GM10248 (cell line): ENCODE measurements around the gene NUDT19.
"Not testable (repeated sequence)": the region's sequence is repeated elsewhere in the genome, so short reads cannot be mapped to it uniquely, and the experiment has no call there.

Experiments used
- CTCF ChIA-PET: fragments of 300-600 bp; sonication (Branson Sonifier 250); formaldehyde crosslinking; extraction: SDS; loops from one replicate; lab custom pipeline; 2021; ENCODE audit warnings: antibody characterized with exemption; lab: Yijun Ruan, JAX
- POLR2A ChIA-PET: fragments of 350-650 bp; sonication (Branson Sonifier 250); formaldehyde crosslinking; extraction: SDS; loops from one replicate; lab custom pipeline; 2020; ENCODE audit warnings: antibody characterized with exemption; lab: Yijun Ruan, JAX
- DNase-seq: peaks from one replicate; pipeline ENCODE4 v3.0.0; 2012; ENCODE audit errors: extremely low spot score
- TF ChIP-seq, protein P1 (sequence below): IDR thresholded peaks from 2 replicates; pipeline ENCODE4 v1.5.1; 2012; ENCODE audit warnings: mild to moderate bottlenecking, low read depth; ENCODE audit errors: extremely low read depth, missing control alignments, control extremely low read depth

Gene NUDT19

DNA sequence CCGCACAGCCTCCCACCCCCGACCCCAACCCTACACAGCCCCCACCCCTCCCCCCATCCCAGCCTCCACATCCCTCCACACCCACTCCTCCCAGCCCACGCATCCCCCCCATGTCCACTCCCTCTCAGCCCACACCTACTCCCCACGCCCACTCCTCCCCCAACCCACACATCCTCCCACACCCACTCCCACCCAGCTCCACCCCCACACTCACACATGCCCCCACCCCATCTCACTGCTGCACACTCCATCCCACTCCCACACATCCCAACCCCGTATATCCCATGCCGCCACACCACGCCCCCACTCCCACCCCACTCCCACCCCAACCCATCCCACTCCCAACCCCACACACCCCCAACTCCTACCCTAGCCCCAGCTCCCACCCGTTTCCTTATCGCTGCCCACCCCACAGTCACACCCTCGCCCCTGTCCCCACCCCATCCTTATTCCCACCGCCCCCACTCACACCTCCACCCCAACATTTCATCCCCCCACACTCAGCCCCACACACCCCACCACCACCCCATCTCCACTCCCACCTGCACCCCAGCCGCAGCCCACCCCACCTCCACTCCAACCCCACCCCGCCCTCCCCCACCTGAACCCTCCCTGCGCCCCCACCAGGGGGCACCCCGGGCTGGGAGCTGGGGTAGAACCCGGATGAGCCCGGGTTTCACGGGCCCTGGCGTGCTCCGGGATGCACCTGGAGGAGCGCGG is 28.8 kb downstream of the NUDT19 start:
- ChIA-PET POLR2A (no interaction called here), CTCF (no interaction called here)
- TF ChIP-seq, protein P1, sequence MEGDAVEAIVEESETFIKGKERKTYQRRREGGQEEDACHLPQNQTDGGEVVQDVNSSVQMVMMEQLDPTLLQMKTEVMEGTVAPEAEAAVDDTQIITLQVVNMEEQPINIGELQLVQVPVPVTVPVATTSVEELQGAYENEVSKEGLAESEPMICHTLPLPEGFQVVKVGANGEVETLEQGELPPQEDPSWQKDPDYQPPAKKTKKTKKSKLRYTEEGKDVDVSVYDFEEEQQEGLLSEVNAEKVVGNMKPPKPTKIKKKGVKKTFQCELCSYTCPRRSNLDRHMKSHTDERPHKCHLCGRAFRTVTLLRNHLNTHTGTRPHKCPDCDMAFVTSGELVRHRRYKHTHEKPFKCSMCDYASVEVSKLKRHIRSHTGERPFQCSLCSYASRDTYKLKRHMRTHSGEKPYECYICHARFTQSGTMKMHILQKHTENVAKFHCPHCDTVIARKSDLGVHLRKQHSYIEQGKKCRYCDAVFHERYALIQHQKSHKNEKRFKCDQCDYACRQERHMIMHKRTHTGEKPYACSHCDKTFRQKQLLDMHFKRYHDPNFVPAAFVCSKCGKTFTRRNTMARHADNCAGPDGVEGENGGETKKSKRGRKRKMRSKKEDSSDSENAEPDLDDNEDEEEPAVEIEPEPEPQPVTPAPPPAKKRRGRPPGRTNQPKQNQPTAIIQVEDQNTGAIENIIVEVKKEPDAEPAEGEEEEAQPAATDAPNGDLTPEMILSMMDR = no peak
- no peak for DNase-seq

DNA sequence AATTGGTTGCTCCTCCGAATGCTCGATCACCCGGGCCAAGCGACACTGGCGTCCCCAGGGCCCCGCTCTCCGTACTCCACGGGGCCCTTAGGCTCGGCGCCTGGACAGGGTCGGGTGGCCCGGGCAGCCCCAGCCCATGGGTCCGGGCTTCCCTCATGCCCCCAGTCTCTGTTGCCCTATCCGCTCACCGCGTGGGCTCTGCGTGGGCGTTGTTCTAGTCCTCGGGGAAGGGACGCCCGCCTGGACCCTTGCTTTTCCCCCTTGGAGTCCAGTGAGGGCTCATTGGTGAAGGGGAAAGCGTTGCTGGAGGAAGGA is 29.3 kb downstream of the NUDT19 start:
- CTCF ChIA-PET = no interaction called here
- TF ChIP-seq, protein P1 = no peak
- DNase-seq = no peak
- POLR2A ChIA-PET = no interaction called here

DNA sequence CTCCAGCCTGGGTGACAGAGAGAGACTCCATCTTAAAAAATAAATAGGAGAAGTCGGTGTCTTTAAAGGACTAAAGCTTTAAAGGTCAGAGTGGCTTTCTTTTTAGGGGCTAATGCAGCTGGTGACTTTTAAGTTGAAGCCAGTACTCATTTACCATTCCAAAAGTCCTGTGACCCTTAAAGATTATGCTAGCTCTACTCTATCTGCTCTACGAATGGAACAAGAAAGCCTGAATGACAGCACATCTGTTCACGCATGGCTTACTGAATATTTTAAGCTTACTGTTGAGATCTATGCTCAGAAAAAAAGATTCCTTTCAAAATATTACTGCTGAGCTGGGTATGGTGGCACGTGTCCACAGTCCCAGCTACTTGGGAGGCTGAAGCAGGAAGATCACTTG is 44.3 kb downstream of the NUDT19 start:
- TF ChIP-seq, protein P1 = no peak
- no peak for DNase-seq
- CTCF ChIA-PET = interaction anchor here (1.0 kb wide), 1 partner anchor 12 kb away, joined by 3 read pairs; no protein-coding TSS in a partner anchor
- POLR2A ChIA-PET = no interaction called here

DNA sequence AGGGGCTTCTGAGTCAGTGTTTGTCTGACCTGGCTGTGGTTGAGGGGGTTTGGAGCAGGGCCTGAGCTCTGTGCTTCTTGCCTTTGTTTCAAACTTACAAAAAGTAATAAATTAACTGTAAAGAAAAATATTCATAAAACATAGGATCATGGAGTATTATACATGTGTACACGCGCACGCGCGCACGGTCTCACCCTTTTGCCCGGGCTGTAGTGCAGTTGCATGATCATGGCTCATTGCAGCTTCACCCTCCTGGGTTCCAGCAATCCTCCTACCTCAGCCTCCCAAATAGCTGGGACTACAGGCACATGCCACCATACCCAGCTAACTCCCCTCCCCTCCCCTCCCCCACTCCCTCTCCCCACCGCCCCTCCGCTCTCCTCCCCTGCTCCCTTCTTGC is 51.4 kb downstream of the NUDT19 start:
- DNase-seq = no peak
- TF ChIP-seq, protein P1 = no peak
- ChIA-PET CTCF (no interaction called here), POLR2A (interaction anchor here (0.6 kb wide), 1 partner anchor 39 kb away, joined by 5 read pairs; no protein-coding TSS in a partner anchor)

DNA sequence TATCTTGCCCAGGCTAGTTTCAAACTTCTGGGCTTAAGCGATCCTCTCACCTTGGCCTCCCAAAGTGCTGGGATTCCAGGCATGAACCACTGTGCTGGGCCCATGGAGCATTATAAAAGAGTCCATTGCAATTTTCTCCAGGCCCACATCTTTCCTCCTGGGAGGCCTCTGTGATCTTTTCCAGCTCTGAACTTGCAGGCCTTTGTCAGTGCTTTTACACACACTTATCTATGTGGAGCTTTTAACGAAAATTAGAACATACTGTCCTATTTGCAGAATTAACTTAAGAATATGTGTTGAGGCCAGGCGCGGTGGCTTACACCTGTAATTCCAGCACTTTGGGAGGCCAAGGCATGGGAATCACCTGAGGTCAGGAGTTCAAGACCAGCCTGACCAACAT is 51.8 kb downstream of the NUDT19 start:
- ChIA-PET POLR2A (no interaction called here), CTCF (no interaction called here)
- TF ChIP-seq, protein P1 = no peak
- no peak for DNase-seq

DNA sequence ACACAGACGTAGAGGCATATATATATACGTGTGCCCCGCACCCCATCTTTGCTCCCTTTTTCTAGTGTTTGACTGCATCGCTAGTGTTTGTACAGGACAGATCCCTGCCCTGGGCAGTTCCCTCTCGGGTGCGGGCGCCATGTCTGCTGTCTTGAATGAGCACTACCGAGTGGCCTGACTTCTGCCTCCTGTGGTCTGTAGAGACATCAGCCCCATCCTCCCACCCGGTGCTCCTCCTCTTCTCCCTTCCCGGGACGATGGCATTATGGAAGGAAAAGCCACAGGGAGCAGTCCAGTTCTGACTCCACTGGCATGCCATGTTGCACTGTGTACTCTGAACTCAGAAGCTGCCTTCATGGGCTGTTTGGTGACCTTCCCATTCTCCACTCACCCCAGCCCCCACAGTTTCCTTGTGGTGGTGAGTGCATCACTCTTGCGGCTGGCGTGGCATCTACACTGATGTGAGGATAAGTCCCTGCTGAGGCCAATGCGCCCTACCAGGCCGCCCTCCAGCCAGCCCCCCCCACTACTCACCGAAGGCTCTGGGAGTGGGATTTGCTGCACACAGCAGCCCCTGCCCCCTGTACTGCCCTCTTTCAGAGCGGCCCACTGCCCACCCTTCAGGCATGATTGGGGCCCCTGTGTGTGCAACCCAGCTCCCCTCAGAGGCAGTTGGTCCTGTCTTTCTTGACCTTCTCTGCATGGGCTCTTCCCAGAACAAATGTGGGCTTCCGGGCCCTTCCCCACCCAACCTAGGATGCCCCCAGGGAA is 53.1 kb downstream of the NUDT19 start:
- no peak for DNase-seq
- CTCF ChIA-PET = no interaction called here

DNA sequence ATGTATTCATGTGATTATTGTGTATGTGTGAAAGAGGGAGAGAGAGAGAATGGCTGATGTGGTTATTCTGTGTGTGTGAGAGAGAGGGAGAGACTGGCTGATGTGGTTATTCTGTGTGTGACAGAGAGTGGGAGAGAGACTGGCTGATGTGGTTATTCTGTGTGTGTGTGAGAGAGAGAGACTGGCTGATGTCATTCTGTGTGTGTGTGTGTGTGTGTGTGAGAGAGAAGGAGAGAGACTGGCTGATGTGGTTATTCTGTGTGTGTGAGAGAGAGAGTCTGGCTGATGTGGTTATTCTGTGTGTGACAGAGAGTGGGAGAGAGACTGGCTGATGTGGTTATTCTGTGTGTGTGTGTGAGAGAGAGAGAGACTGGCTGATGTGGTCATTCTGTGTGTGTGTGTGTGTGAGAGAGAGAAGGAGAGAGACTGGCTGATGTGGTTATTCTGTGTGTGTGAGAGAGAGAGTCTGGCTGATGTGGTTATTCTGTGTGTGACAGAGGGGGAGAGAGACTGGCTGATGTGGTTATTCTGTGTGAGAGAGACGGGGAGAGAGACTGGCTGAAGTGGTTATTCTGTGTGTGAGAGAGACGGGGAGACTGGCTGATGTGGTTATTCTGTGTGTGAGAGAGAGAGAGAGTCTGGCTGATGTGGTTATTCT is 54.1 kb downstream of the NUDT19 start:
- CTCF ChIA-PET, POLR2A ChIA-PET, DNase-seq: not testable (repeated sequence)

More for the DNA sequence above, 53.1 kb downstream of the NUDT19 start:
- TF ChIP-seq, protein P1 = no peak
- POLR2A ChIA-PET = no interaction called here

DNA sequence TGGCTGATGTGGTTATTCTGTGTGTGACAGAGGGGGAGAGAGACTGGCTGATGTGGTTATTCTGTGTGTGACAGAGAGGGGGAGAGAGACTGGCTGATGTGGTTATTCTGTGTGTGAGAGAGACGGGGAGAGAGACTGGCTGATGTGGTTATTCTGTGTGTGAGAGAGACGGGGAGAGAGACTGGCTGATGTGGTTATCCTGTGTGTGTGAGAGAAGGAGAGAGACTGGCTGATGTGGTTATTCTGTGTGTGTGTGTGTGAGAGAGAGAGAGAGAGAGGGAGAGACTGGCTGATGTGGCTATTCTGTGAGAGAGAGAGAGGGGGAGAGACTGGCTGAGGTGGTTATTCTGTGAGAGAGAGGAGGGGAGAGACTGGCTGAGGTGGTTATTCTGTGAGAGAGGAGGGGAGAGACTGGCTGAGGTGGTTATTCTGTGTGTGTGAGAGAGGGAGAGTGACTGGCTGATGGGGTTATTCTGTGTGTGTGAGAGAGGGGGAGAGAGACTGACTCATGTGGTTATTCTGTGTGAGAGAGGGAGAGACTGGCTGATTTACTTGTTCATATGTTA is 55.1 kb downstream of the NUDT19 start:
- DNase-seq, CTCF ChIA-PET, POLR2A ChIA-PET: not testable (repeated sequence)
